Spleen (tissue), 11 donors: ENCODE data around the gene TMEM132C. TPM values are rescaled to one million over a fixed set of nuclear protein-coding genes. Genes with fewer than 3 reads are reported as not detected.

ENCODE experiments used
- DNase-seq: peaks from one replicate; pipeline ENCODE4 v3.0.0-alpha.2; 2020
- H3K27ac ChIP-seq, 8 donors: fragments of 200-600 bp; sonication (generic) in 7 of 8; 1 replicate in 4 of 8; 2 replicates in 4 of 8; pipeline versions ENCODE4 v1.5.0 to v1.8.0; 2016 to 2021; ENCODE audit warnings: inconsistent platforms in 4 of 8, mild to moderate bottlenecking in 4 of 8, moderate library complexity in 1 of 8
- H3K27me3 ChIP-seq, 7 donors: fragments of 200-600 bp; sonication (generic) in 6 of 7; replicated peaks in 1 of 7; 1 replicate in 4 of 7; 2 replicates in 3 of 7; pipeline versions ENCODE4 v1.5.0 to v1.8.0; 2016 to 2021; ENCODE audit warnings: inconsistent platforms in 3 of 7, mild to moderate bottlenecking in 1 of 7
- H3K36me3 ChIP-seq, 6 donors: fragments of 200-600 bp; sonication (generic) in 5 of 6; 1 replicate in 4 of 6; 2 replicates in 2 of 6; pipeline versions ENCODE4 v1.5.0 to v1.8.0; 2016 to 2021; ENCODE audit warnings: inconsistent platforms in 2 of 6
- H3K4me1 ChIP-seq, 6 donors: fragments of 200-600 bp; sonication (generic) in 5 of 6; 1 replicate in 3 of 6; 2 replicates in 3 of 6; pipeline versions ENCODE4 v1.5.0 to v1.8.0; 2016 to 2021; ENCODE audit warnings: inconsistent platforms in 3 of 6
- H3K4me3 ChIP-seq, 8 donors: fragments of 200-600 bp; sonication (generic) in 7 of 8; 1 replicate in 4 of 8; 2 replicates in 4 of 8; pipeline versions ENCODE4 v1.5.0 to v1.8.0; 2016 to 2021; ENCODE audit warnings: inconsistent platforms in 4 of 8, mild to moderate bottlenecking in 4 of 8, moderate library complexity in 2 of 8
- H3K9me3 ChIP-seq, 8 donors: fragments of 200-600 bp; sonication (generic) in 7 of 8; 1 replicate in 4 of 8; 2 replicates in 4 of 8; pipeline versions ENCODE4 v1.5.0 to v1.8.0; 2016 to 2021; ENCODE audit warnings: inconsistent platforms in 4 of 8
- POLR2A ChIP-seq, 3 donors: fragments of 450-650 bp; IDR thresholded peaks; one replicate each; pipeline ENCODE4 v1.5.1; 2017; ENCODE audit warnings: antibody characterized with exemption in 3 of 3, mild to moderate bottlenecking in 1 of 3
- POLR2AphosphoS5 ChIP-seq, 3 donors: sonication (generic); formaldehyde crosslinking; IDR thresholded peaks; one replicate each; pipeline ENCODE4 v1.5.1; 2017; ENCODE audit warnings: antibody characterized with exemption in 3 of 3
- WGBS, 5 donors: extraction: QIAGEN DNeasy Blood & Tissue Kit in 3 of 5; methylation state at CpG; one replicate each; pipeline versions ENCODE4 v1.1.5 to v1.1.7; 2013 to 2018; 5-methylcytosine and 5-hydroxymethylcytosine counted together
- intact Hi-C: fragments of 100-400 bp; cut with DNase I; formaldehyde crosslinking; loops from one replicate; pipeline ENCODE4 v1.15.0; 2023; ENCODE audit warnings: low total_unique reads
- polyA plus RNA-seq, 3 donors: library from polyadenylated mRNA; stranded (reverse); fragments of 200-250 nt; gene quantifications; one replicate each; pipeline ENCODE4 v1.2.1, GENCODE V29; 2013
- total RNA-seq, 7 donors: library from RNA; depleted of rRNA in 3 of 7; stranded (reverse); fragments of >200 nt in 3 of 7; fragmentation: NEBNext Ultra II Directional in 4 of 7; extraction: Animal tissue kit (Norgen Biotek cat#: 25700) in 4 of 7; gene quantifications; one replicate each; pipeline versions ENCODE4 v1.1.0 to v1.2.1, GENCODE V29; 2016 to 2021
- TF ChIP-seq, protein P1 (sequence below), 11 experiments: fragments of 200-600 bp in 7 of 11; fragments of 450-650 bp in 4 of 11; sonication (generic) in 4 of 11; IDR thresholded peaks in 8 of 11; conservative IDR thresholded peaks in 3 of 11; 1 replicate in 7 of 11; 2 replicates in 4 of 11; pipeline versions ENCODE4 v1.4.0 to v1.8.0; 2016 to 2021; ENCODE audit warnings: antibody characterized with exemption in 11 of 11, inconsistent platforms in 4 of 11, mild to moderate bottlenecking in 1 of 11
- donor health status: healthy with polysubstance abuse.
- donor health status: DM: no; HTN: no; CAD: no; lungs with moderate emphysema.
- donor health status: DM: no; HTN: no; CAD: no.
- donor health status: Bipolar disorder and iron deficiency.
- donor health status: healthy.
- donor health status: DM: no; HTN: no; CAD: no.
- donor health status: DM: yes; HTN: yes; CAD: no.

The TMEM132C gene
- total and polyA plus RNA-seq, 10 donors = 0.08 to 0.83 (median 0.25) TPM; not detected in 4

DNA sequence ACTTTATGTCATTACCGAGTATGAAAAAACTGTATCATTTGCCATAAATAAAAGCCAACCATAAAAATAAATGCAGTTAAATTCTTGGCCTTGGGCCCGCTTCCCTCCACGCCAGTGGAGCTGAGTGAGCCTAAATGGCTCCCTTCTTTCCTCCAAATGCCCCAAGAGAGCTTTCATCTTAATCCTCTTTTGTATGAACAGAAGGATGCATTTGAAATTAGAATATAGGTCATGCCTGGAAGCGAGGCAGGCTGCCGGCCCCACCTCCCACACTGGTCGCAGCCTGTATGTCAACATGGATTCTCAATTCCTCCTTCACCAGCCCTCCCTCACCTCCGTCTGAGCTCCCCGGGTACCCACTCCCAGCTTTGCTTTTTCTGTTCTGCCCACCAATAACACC lies 311.1 kb downstream of the TMEM132C start:
- Histone ChIP-seq H3K4me3 (no peak overlapping the region), H3K9me3 (peaks cover 0 to 30% (median 0%) of the 10 kb centered on the region in 8 donors), H3K4me1 (no peaks in the 10 kb centered on the region), H3K27ac (no peak overlapping the region), H3K36me3 (no peaks in the 10 kb centered on the region), H3K27me3 (no peaks in the 10 kb centered on the region)
- no peak for DNase-seq
- intact Hi-C loops = no loop called here
- WGBS, 5 donors = 86 to 92% (median 90%) methylated on average over 8 of the region's 8 CpGs
- TF ChIP-seq POLR2AphosphoS5 (IDR thresholded peaks at IDR 0.05) = no peak
- TF ChIP-seq POLR2A (IDR thresholded peaks at IDR 0.05) = no peak
- TF ChIP-seq, protein P1, sequence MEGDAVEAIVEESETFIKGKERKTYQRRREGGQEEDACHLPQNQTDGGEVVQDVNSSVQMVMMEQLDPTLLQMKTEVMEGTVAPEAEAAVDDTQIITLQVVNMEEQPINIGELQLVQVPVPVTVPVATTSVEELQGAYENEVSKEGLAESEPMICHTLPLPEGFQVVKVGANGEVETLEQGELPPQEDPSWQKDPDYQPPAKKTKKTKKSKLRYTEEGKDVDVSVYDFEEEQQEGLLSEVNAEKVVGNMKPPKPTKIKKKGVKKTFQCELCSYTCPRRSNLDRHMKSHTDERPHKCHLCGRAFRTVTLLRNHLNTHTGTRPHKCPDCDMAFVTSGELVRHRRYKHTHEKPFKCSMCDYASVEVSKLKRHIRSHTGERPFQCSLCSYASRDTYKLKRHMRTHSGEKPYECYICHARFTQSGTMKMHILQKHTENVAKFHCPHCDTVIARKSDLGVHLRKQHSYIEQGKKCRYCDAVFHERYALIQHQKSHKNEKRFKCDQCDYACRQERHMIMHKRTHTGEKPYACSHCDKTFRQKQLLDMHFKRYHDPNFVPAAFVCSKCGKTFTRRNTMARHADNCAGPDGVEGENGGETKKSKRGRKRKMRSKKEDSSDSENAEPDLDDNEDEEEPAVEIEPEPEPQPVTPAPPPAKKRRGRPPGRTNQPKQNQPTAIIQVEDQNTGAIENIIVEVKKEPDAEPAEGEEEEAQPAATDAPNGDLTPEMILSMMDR (IDR thresholded peaks at IDR 0.05 in 8 of 11, conservative IDR thresholded peaks at IDR 0.05 in 3 of 11) = no peak

DNA sequence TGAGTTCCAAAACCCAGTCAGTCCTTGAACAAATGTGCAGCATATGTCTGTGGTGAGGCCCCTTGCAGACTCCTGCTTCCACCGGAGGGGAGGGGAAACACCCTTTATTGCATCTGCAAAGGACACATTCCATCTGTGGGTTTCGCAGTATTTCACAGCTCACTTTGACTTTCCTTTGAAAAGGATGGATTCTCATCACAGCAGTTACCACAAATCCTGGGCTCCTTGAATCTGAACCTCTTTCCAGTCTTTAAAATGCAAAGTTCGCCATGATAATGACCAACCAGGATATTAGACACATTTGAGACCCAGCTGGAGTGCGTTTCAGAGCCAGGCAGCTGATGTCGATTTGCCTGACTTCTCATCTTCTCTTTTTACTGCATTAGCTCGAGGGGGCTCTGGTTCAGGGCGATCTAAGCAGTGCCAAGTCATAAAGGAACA lies 314.4 kb downstream of the TMEM132C start:
- DNase-seq = no peak
- TF ChIP-seq POLR2A (IDR thresholded peaks at IDR 0.05) (no peak), POLR2AphosphoS5 (IDR thresholded peaks at IDR 0.05) (no peak)
- TF ChIP-seq, protein P1 (IDR thresholded peaks at IDR 0.05 in 8 of 11, conservative IDR thresholded peaks at IDR 0.05 in 3 of 11) = no peak
- H3K36me3 ChIP-seq = no peaks in the 10 kb centered on the region
- no peak overlapping the region for H3K27ac ChIP-seq
- 45 to 76% (median 53%) methylated on average over 7 of the region's 7 CpGs for WGBS, 5 donors
- intact Hi-C loops = no loop called here
- H3K4me3 ChIP-seq = no peak overlapping the region
- peaks cover 0 to 16% (median 0%) of the 10 kb centered on the region in 8 donors for H3K9me3 ChIP-seq
- H3K27me3 ChIP-seq = no peaks in the 10 kb centered on the region
- H3K4me1 ChIP-seq = no peaks in the 10 kb centered on the region

DNA sequence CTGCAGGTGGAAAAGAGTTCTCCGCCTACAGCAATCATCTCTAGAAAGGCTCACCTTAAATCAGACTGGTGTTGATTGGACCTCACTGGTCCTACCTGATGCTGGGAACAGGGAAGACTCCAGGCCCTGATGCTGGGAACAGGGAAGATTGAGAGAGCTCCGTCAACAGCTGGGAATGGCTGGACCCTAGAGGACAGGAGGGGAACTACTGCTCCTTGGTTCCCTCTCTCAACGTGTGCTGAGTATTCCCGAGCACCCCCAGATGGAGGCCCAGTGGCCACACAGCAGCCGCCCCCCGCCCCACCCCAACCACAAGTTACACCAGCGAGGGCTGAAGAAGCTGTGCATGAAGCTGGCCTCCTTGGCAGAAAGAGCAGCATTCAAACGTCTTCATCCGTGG lies 316.5 kb downstream of the TMEM132C start:
- no peak overlapping the region for H3K4me3 ChIP-seq
- DNase-seq = no peak
- TF ChIP-seq, protein P1 (IDR thresholded peaks at IDR 0.05 in 8 of 11, conservative IDR thresholded peaks at IDR 0.05 in 3 of 11) = no peak
- TF ChIP-seq POLR2AphosphoS5 (IDR thresholded peaks at IDR 0.05) (no peak), POLR2A (IDR thresholded peaks at IDR 0.05) (no peak)
- no peaks in the 10 kb centered on the region for H3K36me3 ChIP-seq
- H3K9me3 ChIP-seq = peaks cover 0 to 11% (median 0%) of the 10 kb centered on the region in 8 donors
- 51 to 69% (median 59%) methylated on average over 9 of the region's 9 CpGs for WGBS, 5 donors
- no peak overlapping the region for H3K27ac ChIP-seq
- no peaks in the 10 kb centered on the region for H3K27me3 ChIP-seq
- intact Hi-C loops = no loop called here
- no peaks in the 10 kb centered on the region for H3K4me1 ChIP-seq

DNA sequence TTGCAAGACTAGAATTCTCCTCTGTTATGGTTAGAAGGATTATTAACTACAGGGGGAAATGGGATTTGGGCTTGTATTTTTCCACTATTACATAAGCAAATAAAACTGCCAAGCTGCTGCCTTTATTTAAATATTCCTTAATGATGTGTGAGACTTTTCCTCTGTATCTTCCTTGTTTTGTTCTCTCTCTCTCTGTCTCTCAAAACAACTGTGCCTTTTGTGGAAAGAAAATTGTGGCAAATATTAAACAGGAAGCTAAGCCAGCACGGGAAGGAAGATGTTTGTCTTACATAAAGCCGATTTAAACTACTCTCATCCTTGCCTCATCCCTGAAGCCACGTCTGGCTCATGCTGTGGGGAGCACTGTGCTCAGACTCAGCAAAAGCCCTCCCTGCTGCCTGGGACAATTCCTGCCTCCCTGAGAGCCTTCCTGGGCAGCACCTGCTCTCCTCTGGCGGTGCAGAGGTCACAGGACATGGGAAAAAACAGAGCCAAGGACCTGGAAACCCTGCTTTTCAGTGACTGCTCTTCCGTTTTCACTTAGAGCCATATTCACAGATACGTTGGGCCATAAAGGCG lies 319.6 kb downstream of the TMEM132C start:
- Histone ChIP-seq H3K36me3 (no peaks in the 10 kb centered on the region), H3K27ac (no peak overlapping the region), H3K4me3 (no peak overlapping the region), H3K4me1 (no peaks in the 10 kb centered on the region), H3K9me3 (peaks cover 0 to 9% (median 0%) of the 10 kb centered on the region in 8 donors), H3K27me3 (no peaks in the 10 kb centered on the region)
- intact Hi-C loops = no loop called here
- TF ChIP-seq, protein P1 (IDR thresholded peaks at IDR 0.05 in 8 of 11, conservative IDR thresholded peaks at IDR 0.05 in 3 of 11) = no peak
- TF ChIP-seq POLR2A (IDR thresholded peaks at IDR 0.05) (no peak), POLR2AphosphoS5 (IDR thresholded peaks at IDR 0.05) (no peak)
- no peak for DNase-seq
- 30 to 51% (median 41%) methylated on average over 7 of the region's 7 CpGs for WGBS, 5 donors
